Right lobe of liver (tissue), 6 donors: Measurements from ENCODE around the gene SLC25A51. TPM values are rescaled to one million over a fixed set of nuclear protein-coding genes. Genes with fewer than 3 reads are reported as not detected.

ENCODE experiments used
- ATAC-seq, 4 donors: fragments of 200-7000 bp; cut with Tn5 transposase; one replicate each; pipeline ENCODE4 v1.9.1; 2020; ENCODE audit warnings: mild to moderate bottlenecking in 4 of 4, moderate library complexity in 4 of 4
- DNase-seq, 3 donors: peaks; one replicate each; pipeline ENCODE4 v3.0.0-alpha.2; 2020
- H3K27ac ChIP-seq, 3 donors: fragments of 200-600 bp; one replicate each; pipeline ENCODE4 v1.8.0; 2022
- H3K27me3 ChIP-seq, 2 donors: fragments of 200-600 bp; one replicate each; pipeline ENCODE4 v1.8.0; 2022
- H3K36me3 ChIP-seq, 4 donors: fragments of 200-600 bp; sonication (generic) in 1 of 4; one replicate each; pipeline versions ENCODE4 v1.5.1 to v1.8.0; 2017 to 2022; ENCODE audit warnings: control low read depth in 1 of 4
- H3K4me1 ChIP-seq, 4 donors: fragments of 200-600 bp; sonication (generic) in 1 of 4; one replicate each; pipeline versions ENCODE4 v1.5.1 to v1.8.0; 2017 to 2022; ENCODE audit warnings: control low read depth in 1 of 4
- H3K4me3 ChIP-seq, 3 donors: fragments of 200-600 bp; one replicate each; pipeline ENCODE4 v1.8.0; 2022
- H3K9me3 ChIP-seq, 4 donors: fragments of 200-600 bp; sonication (generic) in 1 of 4; one replicate each; pipeline versions ENCODE4 v1.5.1 to v1.8.0; 2017 to 2022; ENCODE audit warnings: control low read depth in 1 of 4
- CTCF ChIP-seq, 4 donors: fragments of 200-600 bp in 3 of 4; fragments of 450-650 bp in 1 of 4; IDR thresholded peaks; one replicate each; pipeline versions ENCODE4 v1.5.1 to v1.8.0; 2016 to 2022; ENCODE audit warnings: antibody characterized with exemption in 4 of 4, mild to moderate bottlenecking in 2 of 4
- POLR2A ChIP-seq: fragments of 450-650 bp; IDR thresholded peaks from one replicate; pipeline ENCODE4 v1.6.1; 2017; ENCODE audit warnings: antibody characterized with exemption, mild to moderate bottlenecking
- WGBS: methylation state at CpG from one replicate; pipeline ENCODE4 v1.1.6; 2018; ENCODE audit warnings: low coverage, low lambda C conversion rate; ENCODE audit not compliant: insufficient coverage; ENCODE audit errors: missing lambda C conversion rate; 5-methylcytosine and 5-hydroxymethylcytosine counted together
- intact Hi-C, 2 donors: fragments of 100-400 bp; cut with DNase I; formaldehyde crosslinking; loops; one replicate each; pipeline versions ENCODE4 v1.11.2 to v1.14.1; 2022
- total RNA-seq, 6 experiments: library from RNA; depleted of rRNA in 2 of 6; stranded (reverse); fragments of >200 nt in 2 of 6; fragmentation: NEBNext Ultra II Directional in 3 of 6; extraction: Animal tissue kit (Norgen Biotek cat#: 25700) in 3 of 6; gene quantifications; one replicate each; pipeline versions ENCODE4 v1.1.0 to v1.2.4, GENCODE V29; 2016 to 2023
- donor health status: DM: no; HTN: yes; CAD: no.
- donor health status: DM: no; HTN: no; CAD: no.
- donor health status: DM: no; HTN: no; CAD: no.
- donor health status: DM: no; HTN: yes; CAD: no.
- donor health status: DM: no; HTN: yes; CAD: no.

Gene SLC25A51
- total RNA-seq, 6 experiments from 2014 or later = 5.4 to 10.1 (median 7.9) TPM

GRCh38 chr9:37943345-37944265 lies 39.7 kb upstream of the SLC25A51 start:
- Histone ChIP-seq H3K27ac (no peak overlapping the region), H3K4me1 (peaks cover 0 to 12% (median 0%) of the 10 kb centered on the region in 4 donors), H3K27me3 (no peaks in the 10 kb centered on the region), H3K4me3 (no peak overlapping the region), H3K36me3 (peaks cover 4 to 39% (median 15%) of the 10 kb centered on the region in 4 donors), H3K9me3 (no peaks in the 10 kb centered on the region)
- DNase-seq = peak in 1 of 3 donors; percentile 34
- WGBS = 77% methylated on average over 6 of the region's 12 CpGs
- intact Hi-C loops = no loop called here
- ATAC-seq = peak in 1 of 4 donors; percentile 21
- no peak for TF ChIP-seq POLR2A
- no peak for TF ChIP-seq CTCF (IDR thresholded peaks at IDR 0.05)

- Histone ChIP-seq H3K9me3 (no peaks in the 10 kb centered on the region), H3K27ac (no peak overlapping the region), H3K27me3 (no peaks in the 10 kb centered on the region), H3K36me3 (peaks cover 4 to 33% (median 11%) of the 10 kb centered on the region in 4 donors), H3K4me1 (peaks cover 0 to 12% (median 0%) of the 10 kb centered on the region in 4 donors), H3K4me3 (no peak overlapping the region)
- ATAC-seq (no peak), DNase-seq (no peak)
- TF ChIP-seq CTCF (IDR thresholded peaks at IDR 0.05) = no peak
- no peak for TF ChIP-seq POLR2A
- 89% methylated on average over 8 of the region's 12 CpGs for WGBS
- intact Hi-C loops = no loop called here
Measured at GRCh38 chr9:37942621-37943344, 38.9 kb upstream of the SLC25A51 start.

- Histone ChIP-seq H3K27me3 (no peaks in the 10 kb centered on the region), H3K4me1 (peaks cover 0 to 12% (median 0%) of the 10 kb centered on the region in 4 donors), H3K4me3 (no peak overlapping the region), H3K9me3 (no peaks in the 10 kb centered on the region), H3K27ac (no peak overlapping the region), H3K36me3 (peaks cover 0 to 20% (median 3%) of the 10 kb centered on the region in 4 donors)
- WGBS = no CpG with 5 or more reads among the region's 2 CpGs
- ATAC-seq (no peak), DNase-seq (no peak)
- intact Hi-C loops = no loop called here
- TF ChIP-seq POLR2A (no peak), CTCF (IDR thresholded peaks at IDR 0.05) (no peak)
Measured at GRCh38 chr9:37941253-37941652, 37.3 kb upstream of the SLC25A51 start.

GRCh38 chr9:37939575-37940095 lies 35.7 kb upstream of the SLC25A51 start:
- Histone ChIP-seq H3K4me3 (no peak overlapping the region), H3K9me3 (no peaks in the 10 kb centered on the region), H3K27ac (peak overlapping the region in 1 of 3 donors; percentile 24), H3K36me3 (peaks cover 0 to 10% (median 2%) of the 10 kb centered on the region in 4 donors), H3K4me1 (peaks cover 0 to 12% (median 0%) of the 10 kb centered on the region in 4 donors), H3K27me3 (no peaks in the 10 kb centered on the region)
- 61% methylated on average over 6 of the region's 6 CpGs for WGBS
- TF ChIP-seq CTCF (IDR thresholded peaks at IDR 0.05) (no peak), POLR2A (no peak)
- intact Hi-C loops = no loop called here
- DNase-seq (no peak), ATAC-seq (peak in 3 of 4 donors; percentile 18 to 40 (median 25))
